PC-3 (cell line): ENCODE measurements around the gene TTBK2.

Experiments
- CTCF ChIP-seq: fragments of 300-600 bp; sonication (generic); conservative IDR thresholded peaks from 2 replicates; pipeline ENCODE4 v1.5.1; 2017; ENCODE audit warnings: antibody characterized with exemption, low read depth, mild to moderate bottlenecking, low read length
- EZH2 ChIP-seq: fragments of 300-600 bp; sonication (generic); IDR thresholded peaks from one replicate; pipeline ENCODE4 v1.6.1; 2017; ENCODE audit warnings: antibody characterized with exemption, mild to moderate bottlenecking, low read length; ENCODE audit not compliant: unreplicated experiment
- EZH2phosphoT487 ChIP-seq: fragments of 300-600 bp; sonication (generic); IDR thresholded peaks from 2 replicates; pipeline ENCODE4 v1.6.1; 2018; ENCODE audit warnings: mild to moderate bottlenecking, antibody characterized with exemption, low read length, borderline replicate concordance

DNA sequence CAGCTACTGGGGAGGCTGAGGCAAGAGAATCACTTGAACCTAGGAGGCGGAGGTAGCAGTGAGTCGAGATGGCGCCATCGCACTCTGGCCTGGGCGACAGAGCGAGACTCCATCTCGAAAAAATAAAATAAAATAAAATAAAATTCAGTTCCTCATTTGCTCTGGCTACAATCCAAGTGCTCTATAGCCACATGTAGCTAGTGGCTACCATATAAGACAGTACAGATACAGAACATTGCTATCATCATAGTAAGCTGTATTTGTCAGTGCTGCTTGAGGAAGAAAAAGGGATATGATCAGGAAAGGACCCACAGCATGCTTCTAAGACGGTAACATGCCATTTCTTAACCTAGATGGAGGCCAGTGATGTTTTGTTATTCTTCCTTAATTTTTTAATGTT lies 95.0 kb downstream of the TTBK2 start:
- TF ChIP-seq CTCF (no peak), EZH2 (no peak), EZH2phosphoT487 (no peak)
